Esophagus squamous epithelium (tissue), 4 donors: ENCODE measurements around the gene PTPN18.

Experiments used
- CTCF ChIP-seq, 6 experiments: fragments of 450-650 bp in 4 of 6; fragments of 200-600 bp in 2 of 6; sonication (generic) in 2 of 6; IDR thresholded peaks; one replicate each; pipeline ENCODE4 v1.5.1; 2016 to 2019; ENCODE audit warnings: antibody characterized with exemption in 6 of 6, mild to moderate bottlenecking in 4 of 6, moderate library complexity in 4 of 6
- POLR2A ChIP-seq, 4 donors: fragments of 450-650 bp; IDR thresholded peaks; one replicate each; pipeline ENCODE4 v1.6.1; 2017; ENCODE audit warnings: antibody characterized with exemption in 4 of 4, mild to moderate bottlenecking in 4 of 4, moderate library complexity in 3 of 4

GRCh38 chr2:130358420-130359350 is 2.8 kb downstream of the PTPN18 start:
- TF ChIP-seq CTCF (IDR thresholded peaks at IDR 0.05) (no peak), POLR2A (IDR thresholded peaks at IDR 0.05) (no peak)
